ENCODE measurements around the gene NXPE3.

Gene NXPE3

GRCh38 chr3:101829437-101829830, 50.4 kb downstream of the NXPE3 start:
- DNase-seq (ENCODE audit: low read depth), result no peak

- DNase-seq (ENCODE audit: low read depth), result no peak
Observed at GRCh38 chr3:101829874-101830273, 50.9 kb downstream of the NXPE3 start.

- no peak for DNase-seq (ENCODE audit: low read depth)
Observed at GRCh38 chr3:101833446-101833974, 54.5 kb downstream of the NXPE3 start.

GRCh38 chr3:101835676-101836075, 56.7 kb downstream of the NXPE3 start:
- DNase-seq (ENCODE audit: low read depth), result no peak

GRCh38 chr3:101836160-101836559, 57.1 kb downstream of the NXPE3 start:
- DNase-seq (ENCODE audit: low read depth), result no peak

- DNase-seq (ENCODE audit: low read depth), result peak; percentile 60
Observed at GRCh38 chr3:101836652-101837598, 57.9 kb downstream of the NXPE3 start.

- no peak for DNase-seq (ENCODE audit: low read depth)
Observed at GRCh38 chr3:101838691-101839090, 59.7 kb downstream of the NXPE3 start.

- DNase-seq (ENCODE audit: low read depth), result no peak
Observed at GRCh38 chr3:101840066-101840465, 61.1 kb downstream of the NXPE3 start.

- no peak for DNase-seq (ENCODE audit: low read depth)
Observed at GRCh38 chr3:101842245-101842934, 63.4 kb downstream of the NXPE3 start.

- DNase-seq (ENCODE audit: low read depth), result no peak
Observed at GRCh38 chr3:101842935-101843330, 63.9 kb downstream of the NXPE3 start.

GRCh38 chr3:101845425-101845824, 66.4 kb downstream of the NXPE3 start:
- DNase-seq (ENCODE audit: low read depth), result no peak

GRCh38 chr3:101846709-101847108, 67.7 kb downstream of the NXPE3 start:
- no peak for DNase-seq (ENCODE audit: low read depth)

- no peak for DNase-seq (ENCODE audit: low read depth)
Observed at GRCh38 chr3:101847328-101847727, 68.3 kb downstream of the NXPE3 start.

- DNase-seq (ENCODE audit: low read depth), result no peak
Observed at GRCh38 chr3:101848326-101848725, 69.3 kb downstream of the NXPE3 start.

GRCh38 chr3:101848754-101849713, 70.0 kb downstream of the NXPE3 start, which contains the start of gene NFKBIZ:
TSS of gene NFKBIZ (plus strand) at chr3:101849514. CDS start at chr3:101849629, 115 bp downstream.
- peak; percentile 89 for DNase-seq (ENCODE audit: low read depth)

GRCh38 chr3:101849714-101850245, 70.8 kb downstream of the NXPE3 start:
- DNase-seq (ENCODE audit: low read depth), result no peak

- no peak for DNase-seq (ENCODE audit: low read depth)
Observed at GRCh38 chr3:101850246-101851051, 71.4 kb downstream of the NXPE3 start.

GRCh38 chr3:101851072-101851770, 72.2 kb downstream of the NXPE3 start:
- no peak for DNase-seq (ENCODE audit: low read depth)

GRCh38 chr3:101851850-101852714, 73.1 kb downstream of the NXPE3 start:
- DNase-seq (ENCODE audit: low read depth), result no peak
